EH (cell line): ENCODE data around the gene CELF1.

Experiments
- DNase-seq: peaks from one replicate; pipeline ENCODE4 v3.0.0-alpha.2; 2015; ENCODE audit warnings: low read depth

CELF1 gene

DNA sequence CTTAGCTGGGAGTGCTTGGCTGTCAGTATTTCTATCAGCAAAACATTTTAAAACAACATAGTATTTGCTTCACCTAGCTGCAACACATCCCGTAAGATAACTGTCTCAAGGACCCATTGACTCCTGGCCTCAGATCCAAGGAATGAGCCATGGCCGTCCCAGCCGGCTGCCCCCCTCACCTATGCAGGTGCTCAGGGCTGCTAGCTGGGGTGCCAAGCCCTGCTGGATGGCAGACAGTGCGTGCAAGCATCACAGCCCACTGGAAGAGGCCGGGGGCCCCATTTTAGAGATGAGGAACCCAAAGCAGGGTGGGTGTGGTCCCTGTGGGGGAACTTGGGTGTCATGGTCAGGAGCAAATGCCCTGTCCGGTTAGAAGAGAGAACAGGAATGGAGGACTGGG lies 135.2 kb downstream of the CELF1 start:
- no peak for DNase-seq

DNA sequence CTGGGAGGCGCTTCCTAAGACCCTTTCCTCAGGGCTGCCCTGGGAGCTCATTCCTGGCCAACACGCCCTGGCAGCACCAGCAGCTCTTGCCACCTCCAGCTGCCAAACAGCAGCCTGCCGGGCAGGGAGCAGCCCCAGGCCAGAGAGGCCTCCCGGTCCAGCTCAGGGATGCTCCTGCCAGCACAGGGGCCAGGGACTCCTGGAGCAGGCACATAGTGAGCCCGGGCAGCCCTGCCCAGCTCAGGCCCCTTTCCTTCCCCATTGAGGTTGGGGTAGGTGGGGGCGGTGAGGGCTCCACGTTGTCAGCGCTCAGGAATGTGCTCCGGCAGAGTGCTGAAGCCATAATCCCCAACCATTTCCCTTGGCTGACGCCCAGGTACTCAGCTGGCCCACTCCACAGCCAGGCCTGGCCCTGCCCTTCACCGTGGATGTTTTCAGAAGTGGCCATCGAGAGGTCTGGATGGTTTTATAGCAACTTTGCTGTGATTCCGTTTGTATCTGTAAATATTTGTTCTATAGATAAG lies 136.9 kb downstream of the CELF1 start:
- DNase-seq: peak; percentile 98
